Measurements from ENCODE around the gene UBE2I.
"Not testable (repeated sequence)": the region's sequence is repeated elsewhere in the genome, so short reads cannot be mapped to it uniquely, and the experiment has no call there.

The UBE2I gene

DNA sequence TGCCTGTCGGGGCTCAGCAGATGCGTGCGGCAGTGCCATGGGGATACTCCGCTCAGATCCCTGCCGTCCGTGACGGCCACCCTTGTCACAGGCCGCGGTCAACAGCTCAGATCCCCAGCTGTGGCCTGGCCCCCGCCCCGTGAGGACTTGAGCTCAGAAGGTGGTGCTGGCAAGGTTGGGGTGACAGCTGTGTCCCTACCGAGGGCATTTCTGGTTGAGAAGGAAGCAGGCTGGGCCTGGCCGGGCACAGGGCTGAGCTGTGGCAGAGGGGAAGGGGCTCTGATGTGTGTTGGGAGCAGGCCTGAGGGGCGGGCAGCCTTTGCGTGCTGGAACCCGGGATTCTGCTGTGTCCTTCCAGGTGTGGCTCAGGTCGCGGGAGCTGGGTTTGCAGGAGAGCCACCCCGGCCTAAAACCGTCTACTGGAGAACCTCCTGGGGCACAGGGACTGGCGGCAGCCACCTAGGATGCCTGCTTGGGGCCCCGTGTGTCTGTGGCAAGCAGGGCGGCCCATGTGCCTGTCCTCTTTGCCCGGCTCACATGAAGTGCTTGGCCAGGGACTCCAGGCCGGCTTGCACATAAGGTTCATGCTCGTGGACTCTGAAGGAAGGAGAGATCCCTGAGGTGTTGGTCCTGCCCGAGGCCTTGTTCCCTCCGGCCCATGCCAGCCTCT lies 5.1 kb downstream of the UBE2I start:
- DNase-seq (ENCODE audit: low spot score), result no peak

DNA sequence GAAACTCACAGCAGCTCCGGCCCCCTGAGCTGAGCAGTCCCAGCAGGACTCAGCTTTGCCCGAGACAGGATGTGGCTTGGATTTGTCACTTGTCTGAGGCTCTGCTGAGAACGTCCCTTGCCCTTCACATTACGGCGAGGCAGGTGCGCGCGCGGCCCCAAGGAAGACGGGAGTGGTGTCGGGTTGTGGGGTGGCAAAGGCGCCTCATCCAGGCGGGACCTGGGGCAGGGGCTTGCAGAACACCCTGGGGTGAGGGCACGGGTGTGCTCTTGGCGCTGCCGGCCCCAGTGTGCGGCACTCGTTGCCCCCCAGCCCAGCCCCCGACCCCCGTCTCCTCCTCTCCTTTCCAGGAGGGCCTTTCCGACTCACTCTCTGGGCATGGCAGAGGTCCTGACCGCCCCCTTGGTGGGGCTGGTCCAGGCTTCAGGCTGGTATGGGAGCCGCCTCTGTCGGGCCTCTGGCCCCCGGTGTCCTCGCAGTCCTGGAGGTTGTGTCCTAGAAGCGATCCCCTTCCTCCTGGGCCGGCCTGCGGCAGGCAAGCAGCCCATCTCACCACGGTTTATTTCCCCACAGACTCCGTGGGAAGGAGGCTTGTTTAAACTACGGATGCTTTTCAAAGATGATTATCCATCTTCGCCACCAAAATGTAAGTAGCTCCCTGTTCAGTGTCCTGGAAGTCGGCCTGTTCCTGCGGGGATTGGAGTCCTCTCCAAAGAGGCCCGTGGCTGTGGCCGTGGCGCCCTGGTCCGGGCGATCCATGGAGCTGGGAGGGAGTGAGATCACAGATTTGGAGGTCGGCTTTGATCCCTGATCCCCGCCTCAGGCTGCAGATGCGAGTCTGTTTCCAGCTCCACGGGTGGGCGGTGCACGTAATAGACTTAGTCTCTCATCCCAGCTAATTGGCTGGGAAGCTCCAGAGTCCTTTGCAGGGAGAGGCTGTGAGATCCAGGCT lies 5.9 kb downstream of the UBE2I start:
- no peak for DNase-seq (ENCODE audit: low spot score)

- DNase-seq (ENCODE audit: low spot score), result no peak
Observed at GRCh38 chr16:1316033-1316405, 6.6 kb downstream of the UBE2I start.

- no peak for DNase-seq (ENCODE audit: low spot score)
Observed at GRCh38 chr16:1317479-1318267, 8.2 kb downstream of the UBE2I start.

DNA sequence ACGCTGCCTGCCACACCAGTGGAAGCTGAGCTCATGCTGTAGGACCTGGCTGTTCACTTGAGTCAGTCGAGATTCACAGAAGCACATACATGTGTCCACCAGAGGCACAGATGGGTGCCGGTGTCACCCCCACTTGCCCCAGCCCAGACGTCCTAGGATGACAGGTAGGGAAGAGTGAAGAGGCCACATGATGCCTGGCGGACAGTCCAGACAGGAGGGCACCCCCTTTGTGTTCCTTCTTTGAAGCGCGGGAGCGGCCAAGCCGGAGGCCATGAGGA lies 8.8 kb downstream of the UBE2I start:
- DNase-seq (ENCODE audit: low spot score), result no peak

DNA sequence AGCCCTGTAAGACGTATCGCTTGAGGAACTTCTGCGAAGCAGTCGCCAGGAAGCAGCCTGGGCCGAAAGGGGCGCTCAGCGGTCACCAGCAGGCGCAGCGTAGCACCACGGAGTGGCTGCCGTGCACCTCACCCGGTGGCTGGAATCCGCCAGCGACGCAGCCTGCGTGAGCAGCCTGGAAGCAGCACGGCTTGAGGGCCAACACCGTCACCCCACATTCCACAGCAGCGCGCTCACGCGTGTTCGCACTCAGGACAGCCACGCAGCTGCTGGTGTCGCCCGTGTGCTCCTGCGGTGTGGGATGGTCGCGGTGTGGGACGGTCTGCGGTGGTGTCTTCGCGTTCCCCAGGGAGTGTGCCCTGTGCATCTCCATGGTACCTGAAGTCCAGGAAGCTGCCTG lies 9.6 kb downstream of the UBE2I start:
- DNase-seq (ENCODE audit: low spot score), result no peak

DNA sequence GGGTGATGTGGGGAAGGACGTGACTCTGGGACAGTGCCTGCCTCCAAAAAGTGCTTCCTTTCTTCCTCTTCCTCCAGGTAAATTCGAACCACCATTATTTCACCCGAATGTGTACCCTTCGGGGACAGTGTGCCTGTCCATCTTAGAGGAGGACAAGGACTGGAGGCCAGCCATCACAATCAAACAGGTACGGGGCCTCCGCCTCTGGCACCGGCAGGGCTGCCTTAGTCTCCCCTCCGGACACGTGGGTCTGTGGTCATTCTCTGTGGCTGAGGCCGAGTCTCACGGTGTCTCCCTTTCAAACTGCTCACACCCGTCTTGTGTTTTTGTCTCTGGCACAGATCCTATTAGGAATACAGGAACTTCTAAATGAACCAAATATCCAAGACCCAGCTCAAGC lies 10.7 kb downstream of the UBE2I start:
- DNase-seq (ENCODE audit: low spot score), result no peak

DNA sequence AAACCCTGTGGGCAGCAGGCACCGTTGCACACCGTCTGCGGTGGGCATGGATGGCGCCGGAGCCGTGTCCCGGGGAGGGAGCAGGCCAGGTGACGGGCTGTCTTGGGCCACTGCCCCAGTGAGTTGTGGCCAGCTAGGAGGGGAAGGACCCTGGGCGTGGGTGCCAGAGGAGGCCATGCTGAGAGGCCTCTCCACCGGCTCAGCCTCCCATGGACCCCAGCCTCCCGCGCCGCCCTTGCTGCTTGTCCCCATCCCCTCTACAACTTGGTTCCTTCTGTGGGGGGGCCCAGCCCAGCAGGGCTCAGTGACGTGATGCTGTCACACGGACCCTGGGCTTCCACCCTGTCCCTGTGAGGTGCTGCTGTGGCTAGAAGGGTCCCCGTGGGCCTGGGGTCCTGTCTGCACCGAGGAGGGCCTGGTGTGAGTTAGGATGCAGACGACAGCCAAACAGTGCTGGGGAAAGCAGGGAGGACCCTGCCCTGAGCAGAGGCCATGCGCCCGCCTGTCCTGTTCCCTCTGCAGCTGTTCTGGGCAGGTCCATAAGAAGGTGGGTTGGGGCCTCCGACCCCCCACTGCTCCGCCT lies 11.3 kb downstream of the UBE2I start:
- no peak for DNase-seq (ENCODE audit: low spot score)

DNA sequence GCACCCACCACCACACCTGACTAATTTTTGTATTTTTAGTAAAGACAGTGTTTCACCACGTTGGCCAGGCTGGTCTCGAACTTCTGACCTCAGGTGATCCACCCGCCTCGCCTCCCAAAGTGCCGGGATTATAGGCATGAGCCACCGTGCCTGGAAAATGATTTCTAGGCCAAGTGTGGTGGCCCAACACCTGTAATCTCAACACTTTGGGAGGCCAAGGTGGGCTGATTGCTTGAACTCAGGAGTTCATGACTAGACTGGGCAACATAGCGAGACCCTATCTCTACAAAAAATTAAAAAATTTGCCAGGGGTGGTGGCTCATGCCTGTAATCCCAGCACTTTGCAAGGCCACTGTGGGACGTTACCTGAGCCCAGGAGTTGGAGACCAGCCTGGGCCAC lies 13.0 kb downstream of the UBE2I start:
- DNase-seq (ENCODE audit: low spot score), result no peak

DNA sequence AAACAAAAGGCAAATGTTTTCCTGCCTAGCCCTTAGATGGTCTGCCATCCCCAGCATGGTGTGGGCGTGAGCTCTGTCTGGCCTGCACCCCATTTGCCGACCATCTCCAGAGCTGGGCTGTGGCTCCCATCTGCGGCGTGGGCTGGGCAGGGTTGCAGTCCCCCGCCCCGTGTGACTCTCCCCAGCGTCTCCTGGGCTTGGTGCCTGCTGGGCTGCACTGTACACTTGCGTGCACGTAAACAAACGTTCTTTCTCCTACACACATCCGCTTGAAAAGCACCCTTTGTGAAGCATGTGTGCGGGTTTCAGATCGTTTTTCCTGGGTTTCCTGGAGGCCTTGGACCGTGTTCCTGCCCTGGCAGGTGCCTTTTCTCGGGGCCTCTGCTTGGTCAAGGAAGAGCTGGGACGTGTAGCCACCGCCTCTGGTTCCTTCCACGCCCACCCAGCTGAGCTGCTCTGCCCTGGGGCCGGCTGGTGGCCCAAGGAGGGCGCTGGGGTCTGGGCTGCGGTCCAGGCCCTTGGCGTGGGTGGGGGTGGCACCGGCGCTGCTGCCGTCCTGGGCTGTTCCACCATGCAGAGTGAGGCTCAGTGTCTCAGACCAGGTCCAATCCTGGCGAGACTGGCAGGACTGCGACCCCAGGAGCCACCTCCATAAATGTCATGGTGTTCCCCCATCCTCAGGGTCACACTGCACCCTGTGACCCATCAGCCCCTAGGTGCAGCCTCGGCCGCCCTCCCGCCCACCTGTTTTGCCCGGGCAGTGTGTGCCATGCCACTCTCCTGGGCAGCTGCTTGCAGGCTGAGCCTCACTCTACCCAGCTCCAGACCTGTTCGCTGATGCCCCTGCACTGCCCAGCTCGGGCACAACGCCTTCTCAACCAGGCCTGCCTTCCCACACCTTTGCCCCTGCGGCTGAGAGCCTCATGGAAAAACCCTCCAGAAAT lies 14.1 kb downstream of the UBE2I start:
- DNase-seq (ENCODE audit: low spot score), result peak; percentile 71

DNA sequence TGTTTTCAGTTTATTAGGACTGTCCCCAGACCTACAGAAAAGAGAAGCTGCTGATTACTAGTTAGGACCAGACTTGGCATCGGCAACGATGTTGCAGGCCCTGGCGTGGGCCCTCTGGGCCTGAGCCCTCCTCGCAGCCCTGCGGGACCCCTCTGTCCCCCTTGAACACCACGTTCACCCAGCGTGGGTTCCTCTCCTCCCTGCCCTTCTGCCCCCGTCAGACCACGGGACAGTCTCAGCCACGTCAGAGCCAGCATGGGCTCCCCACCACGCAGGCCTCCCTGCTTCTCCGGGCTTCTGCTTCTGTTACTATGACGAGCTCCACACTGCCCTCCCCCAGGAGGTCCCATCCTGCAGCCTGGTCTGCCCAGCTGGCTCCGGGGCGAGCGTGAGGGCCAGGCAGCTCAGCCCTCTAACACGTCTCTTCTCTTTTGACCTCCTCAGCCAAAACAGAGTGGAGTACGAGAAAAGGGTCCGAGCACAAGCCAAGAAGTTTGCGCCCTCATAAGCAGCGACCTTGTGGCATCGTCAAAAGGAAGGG lies 14.9 kb downstream of the UBE2I start:
- no peak for DNase-seq (ENCODE audit: low spot score)

DNA sequence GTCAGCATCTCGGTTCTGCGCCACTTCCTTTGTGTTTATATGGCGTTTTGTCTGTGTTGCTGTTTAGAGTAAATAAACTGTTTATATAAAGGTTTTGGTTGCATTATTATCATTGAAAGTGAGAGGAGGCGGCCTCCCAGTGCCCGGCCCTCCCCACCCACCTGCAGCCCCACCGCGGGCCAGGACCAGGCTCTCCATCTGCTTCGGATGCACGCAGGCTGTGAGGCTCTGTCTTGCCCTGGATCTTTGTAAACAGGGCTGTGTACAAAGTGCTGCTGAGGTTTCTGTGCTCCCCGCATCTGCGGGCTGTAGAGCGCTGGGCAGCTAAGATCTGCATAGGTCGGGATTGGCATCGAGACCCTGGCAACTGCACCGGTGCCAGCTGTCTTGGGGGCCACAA lies 15.8 kb downstream of the UBE2I start:
- no peak for DNase-seq (ENCODE audit: low spot score)

DNA sequence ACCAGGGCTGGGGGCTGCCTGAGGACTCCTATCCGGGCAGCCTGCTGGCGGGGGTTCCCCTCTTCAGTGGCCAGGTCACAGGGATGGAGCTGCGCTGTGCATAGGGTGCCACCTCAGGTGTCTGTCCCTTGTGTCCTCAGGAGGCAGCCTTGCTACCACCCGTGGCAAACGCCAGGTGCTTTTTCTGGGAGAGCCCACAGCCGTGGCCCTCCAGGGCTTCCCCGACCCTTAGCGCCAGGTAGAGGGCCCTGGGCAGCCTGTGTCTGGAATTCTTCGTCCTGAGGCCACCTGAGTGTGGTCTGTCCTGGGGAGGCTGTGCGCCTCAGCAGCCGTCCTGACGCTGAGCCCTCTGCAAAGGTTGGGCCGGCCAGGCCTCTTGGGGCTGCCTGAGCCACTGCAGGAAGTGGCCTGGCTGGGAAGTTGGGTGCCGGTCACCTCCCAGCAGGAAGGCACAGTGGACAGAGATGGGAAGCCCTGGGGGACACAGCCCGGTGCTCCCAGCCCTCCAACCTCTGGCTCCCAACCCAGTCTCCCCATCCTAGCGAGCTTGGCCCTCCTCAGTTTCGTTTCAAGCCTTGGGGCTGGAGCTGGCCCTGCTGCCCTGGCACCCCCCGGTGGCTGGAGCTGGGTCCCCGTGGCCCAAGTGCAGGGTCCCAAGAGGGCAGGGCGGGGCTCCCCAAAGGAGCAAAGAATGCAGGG lies 16.4 kb downstream of the UBE2I start:
- no peak for DNase-seq (ENCODE audit: low spot score)

GRCh38 chr16:1326391-1326790 lies 17.0 kb downstream of the UBE2I start:
- no peak for DNase-seq (ENCODE audit: low spot score)

GRCh38 chr16:1326946-1327618 lies 17.6 kb downstream of the UBE2I start:
- no peak for DNase-seq (ENCODE audit: low spot score)

DNA sequence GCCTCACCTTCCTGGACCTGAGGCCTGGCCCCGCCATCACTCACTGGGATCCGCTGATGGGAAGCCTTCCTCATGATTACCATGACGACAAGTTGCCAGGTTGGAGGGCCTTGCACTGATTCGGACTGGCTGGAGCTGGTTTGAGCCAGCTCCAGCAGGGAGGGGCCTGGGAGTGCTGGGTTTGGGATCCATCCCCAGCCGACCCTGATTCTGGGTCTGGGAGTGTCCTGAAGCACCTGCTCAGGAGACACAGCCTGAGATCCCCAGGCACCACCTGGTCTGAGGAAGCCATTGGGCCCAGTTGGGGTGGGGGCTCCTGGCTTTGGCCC lies 18.1 kb downstream of the UBE2I start:
- DNase-seq (ENCODE audit: low spot score), result no peak

DNA sequence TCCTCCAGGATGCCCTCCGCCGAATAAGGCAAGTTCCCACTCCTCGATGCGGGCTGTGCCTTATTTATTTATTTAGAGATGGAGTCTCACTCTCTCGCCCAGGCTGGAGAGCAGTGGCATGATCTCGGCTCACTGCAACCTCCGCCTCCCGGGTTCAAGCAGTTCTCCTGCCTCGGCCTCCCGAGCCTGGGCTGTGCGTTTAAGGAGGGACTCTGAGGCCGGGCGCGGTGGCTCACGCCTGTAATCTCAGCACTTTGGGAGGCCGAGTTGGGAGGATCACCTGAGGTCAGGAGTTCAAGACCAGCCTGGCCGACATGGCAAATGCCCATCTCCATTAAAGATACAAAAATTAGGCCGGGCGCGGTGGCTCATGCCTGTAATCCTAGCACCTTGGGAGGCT lies 18.7 kb downstream of the UBE2I start:
- not testable (repeated sequence) for DNase-seq (ENCODE audit: low spot score)

DNA sequence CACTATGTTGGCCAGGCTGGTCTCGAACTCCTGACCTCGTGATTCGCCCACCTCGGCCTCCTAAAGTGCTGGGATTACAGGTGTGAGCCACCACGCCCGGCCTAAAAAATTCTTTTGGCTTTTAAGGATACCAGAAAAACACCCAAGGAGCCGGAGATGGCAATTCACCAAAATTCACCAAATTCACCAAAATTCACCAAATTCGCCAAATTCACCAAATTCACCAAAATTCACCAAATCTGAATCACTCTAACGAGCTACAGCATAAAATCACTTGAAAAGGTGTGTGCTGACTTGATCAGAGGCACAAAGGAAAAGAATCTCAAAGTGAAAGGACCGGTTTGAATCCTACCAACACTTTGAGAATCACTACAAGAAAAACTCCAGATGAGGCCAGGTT lies 19.5 kb downstream of the UBE2I start:
- not testable (repeated sequence) for DNase-seq (ENCODE audit: low spot score)

DNA sequence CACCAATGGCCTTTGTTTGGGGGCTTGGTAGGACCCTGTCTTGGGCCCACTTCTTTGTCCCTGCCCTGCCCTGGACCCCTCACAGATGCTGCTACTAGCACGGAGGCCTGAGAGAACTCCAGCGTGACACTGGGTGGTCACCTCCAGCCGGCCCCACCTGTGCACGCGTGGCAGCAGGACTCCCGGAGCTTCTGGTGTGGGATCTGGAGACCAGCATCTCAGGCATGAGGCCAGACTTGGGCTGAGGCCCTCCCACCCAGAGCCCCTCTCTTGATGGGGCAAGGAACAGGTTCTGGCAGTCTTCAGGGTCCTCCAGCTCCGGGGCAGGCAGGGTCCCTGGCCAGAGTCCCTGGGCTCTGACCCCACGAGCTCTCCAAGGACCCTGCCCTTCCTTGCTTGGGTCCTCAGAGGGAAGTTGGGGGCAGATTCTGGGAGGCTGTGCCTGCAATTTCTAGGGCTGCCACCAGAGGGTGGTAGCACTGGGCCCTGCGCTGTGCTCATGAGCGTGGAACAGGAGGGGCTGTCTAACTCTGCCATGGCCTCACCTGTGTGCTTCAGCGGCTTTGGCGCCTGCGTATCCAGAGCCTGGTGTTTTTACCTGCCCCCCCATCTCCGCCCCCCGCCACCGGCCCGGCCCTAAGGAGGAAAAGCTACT lies 21.0 kb downstream of the UBE2I start:
- no peak for DNase-seq (ENCODE audit: low spot score)
